Renal cortical epithelial cell (primary cell): ENCODE results near the gene TFRC. TPM values are rescaled to one million over a fixed set of nuclear protein-coding genes. Genes with fewer than 3 reads are reported as not detected.
"Not testable (repeated sequence)": the region's sequence is repeated elsewhere in the genome, so short reads cannot be mapped to it uniquely, and the experiment has no call there.

Experiments
- DNase-seq: peaks from one replicate; pipeline ENCODE4 v3.0.0-alpha.2; 2011; ENCODE audit warnings: low read depth
- total RNA-seq: library from RNA; depleted of rRNA; stranded (reverse); fragments of >200 nt; gene quantifications from 2 replicates; pipeline ENCODE4 v1.2.3, GENCODE V29; 2014

Gene TFRC
- 144 and 148 TPM in 2 replicates for total RNA-seq

DNA sequence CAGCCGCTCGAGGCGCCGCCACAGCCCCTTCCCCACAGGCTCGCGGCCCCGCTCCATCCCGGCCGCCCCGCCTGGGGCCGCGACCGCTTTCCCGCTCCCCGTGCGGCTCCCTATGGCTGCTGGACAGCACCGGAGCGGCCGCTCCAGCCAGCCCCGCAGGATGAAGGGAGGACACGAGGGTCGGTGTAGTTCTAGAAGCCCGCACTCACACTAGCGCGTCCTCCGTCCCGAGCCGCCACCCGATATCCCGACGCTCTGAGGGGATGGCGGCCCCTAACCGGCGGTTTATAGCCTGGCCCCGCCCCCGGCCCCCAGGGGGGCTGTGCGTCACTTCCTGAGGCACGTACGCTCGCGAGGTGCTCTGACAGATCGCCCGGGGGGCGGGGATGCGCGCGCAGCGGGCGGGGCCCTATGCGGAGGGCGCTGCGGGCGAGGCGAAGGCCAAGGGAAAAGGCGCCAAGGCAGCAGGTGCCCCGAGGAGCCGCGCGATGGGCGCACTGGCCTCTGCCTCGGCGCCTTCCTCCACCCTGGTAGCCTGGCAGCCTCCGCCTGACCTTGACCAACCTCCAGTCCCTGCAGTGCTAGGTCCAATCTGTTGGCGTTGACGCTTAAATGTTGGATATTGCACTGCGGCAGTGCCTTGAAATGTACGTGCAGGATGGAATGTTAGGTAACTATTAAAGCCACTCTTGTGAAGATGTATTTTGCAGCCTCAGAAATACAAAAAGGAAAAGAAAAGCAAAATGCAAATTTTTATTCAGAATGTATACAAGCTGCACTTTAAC is at the start of gene TFRC:
TFRC (minus strand) TSS at position 257 of the 785 bp plus-strand sequence. CDS start 4,991 bp downstream, outside the sequence.
- peak; percentile 77 for DNase-seq

GRCh38 chr3:196128172-196128843 is 46.4 kb upstream of the TFRC start:
- no peak for DNase-seq

GRCh38 chr3:196127308-196128040 is 45.6 kb upstream of the TFRC start:
- no peak for DNase-seq

- no peak for DNase-seq
Observed at GRCh38 chr3:196124608-196125007, 42.7 kb upstream of the TFRC start.

DNA sequence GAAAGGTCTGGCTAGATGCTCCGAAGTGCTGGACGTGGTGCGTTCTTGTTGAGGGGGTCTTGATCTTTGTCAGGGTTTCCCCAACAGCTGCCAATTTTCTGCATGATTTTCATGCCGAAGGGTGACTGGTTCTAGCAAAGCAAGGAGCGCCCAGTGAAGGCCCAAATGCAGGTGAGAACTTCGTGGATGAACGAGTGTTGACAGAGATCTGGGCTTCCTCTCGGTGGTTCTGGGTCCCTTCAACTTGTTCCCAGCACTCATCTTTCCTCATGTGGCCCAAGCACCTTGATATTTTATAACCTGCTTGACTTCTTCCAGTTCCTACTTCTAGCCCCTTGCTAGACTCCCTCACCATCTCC is 40.8 kb upstream of the TFRC start:
- no peak for DNase-seq

- DNase-seq: no peak
Observed at GRCh38 chr3:196122021-196122687, 40.3 kb upstream of the TFRC start.

- DNase-seq: no peak
Observed at GRCh38 chr3:196121066-196121465, 39.2 kb upstream of the TFRC start.

DNA sequence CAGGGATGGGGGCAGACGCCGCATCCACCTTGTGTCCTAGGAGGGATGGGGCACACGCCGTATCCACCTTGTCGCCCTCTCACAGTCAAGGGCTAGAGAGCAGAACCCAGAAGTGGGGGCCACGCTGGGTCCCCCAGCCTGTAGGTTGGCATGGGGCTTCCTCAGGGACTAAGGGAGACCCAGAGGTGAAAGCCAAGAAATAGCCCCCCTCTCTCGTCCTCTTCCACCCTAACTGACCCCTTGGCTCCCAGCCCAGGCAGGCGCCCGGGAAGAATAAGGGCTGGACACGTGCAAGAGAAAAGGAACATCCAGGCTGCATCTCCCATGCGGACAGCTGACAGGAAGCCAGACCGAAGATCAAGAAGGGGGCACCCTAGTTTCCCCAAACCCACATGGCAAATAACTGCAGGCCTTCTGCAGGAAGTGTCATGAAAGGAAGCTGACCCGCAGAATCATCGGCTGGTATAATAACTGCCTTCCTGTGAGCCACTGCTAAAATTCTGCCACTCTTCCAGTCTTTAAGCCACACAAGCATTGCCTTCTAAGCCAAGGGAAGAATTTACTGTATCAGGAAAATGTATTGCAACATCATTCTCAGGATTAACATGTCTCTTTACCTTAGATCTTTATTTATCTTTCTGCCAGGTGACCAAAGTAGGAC is 38.5 kb upstream of the TFRC start:
- no peak for DNase-seq

GRCh38 chr3:196117809-196118208 is 35.9 kb upstream of the TFRC start:
- no peak for DNase-seq

DNA sequence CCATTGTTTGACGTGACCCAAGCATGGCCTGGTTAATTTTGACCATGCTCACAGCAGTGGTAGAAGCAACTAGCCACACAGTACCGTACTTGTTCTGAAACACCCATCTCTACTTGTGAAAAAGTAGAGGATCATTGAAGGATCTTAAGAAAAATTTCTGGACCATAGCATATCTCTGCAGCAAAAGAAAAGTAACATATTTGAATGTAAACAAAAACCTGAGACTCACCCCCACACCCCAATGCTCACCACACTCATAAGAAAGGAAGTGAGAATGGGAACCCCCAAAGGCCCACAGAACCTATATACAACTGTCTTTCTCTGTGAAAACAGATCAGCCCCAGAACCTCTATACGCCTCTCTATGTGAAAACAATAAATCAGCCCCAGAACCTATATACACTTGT is 33.8 kb upstream of the TFRC start:
- no peak for DNase-seq

GRCh38 chr3:196111939-196112386 is 30.1 kb upstream of the TFRC start:
- DNase-seq: peak; percentile 13

GRCh38 chr3:196108075-196108743 is 26.3 kb upstream of the TFRC start:
- DNase-seq: no peak

GRCh38 chr3:196104707-196105106 is 22.8 kb upstream of the TFRC start:
- DNase-seq: not testable (repeated sequence)

- DNase-seq: not testable (repeated sequence)
Observed at GRCh38 chr3:196098365-196098980, 16.6 kb upstream of the TFRC start.

DNA sequence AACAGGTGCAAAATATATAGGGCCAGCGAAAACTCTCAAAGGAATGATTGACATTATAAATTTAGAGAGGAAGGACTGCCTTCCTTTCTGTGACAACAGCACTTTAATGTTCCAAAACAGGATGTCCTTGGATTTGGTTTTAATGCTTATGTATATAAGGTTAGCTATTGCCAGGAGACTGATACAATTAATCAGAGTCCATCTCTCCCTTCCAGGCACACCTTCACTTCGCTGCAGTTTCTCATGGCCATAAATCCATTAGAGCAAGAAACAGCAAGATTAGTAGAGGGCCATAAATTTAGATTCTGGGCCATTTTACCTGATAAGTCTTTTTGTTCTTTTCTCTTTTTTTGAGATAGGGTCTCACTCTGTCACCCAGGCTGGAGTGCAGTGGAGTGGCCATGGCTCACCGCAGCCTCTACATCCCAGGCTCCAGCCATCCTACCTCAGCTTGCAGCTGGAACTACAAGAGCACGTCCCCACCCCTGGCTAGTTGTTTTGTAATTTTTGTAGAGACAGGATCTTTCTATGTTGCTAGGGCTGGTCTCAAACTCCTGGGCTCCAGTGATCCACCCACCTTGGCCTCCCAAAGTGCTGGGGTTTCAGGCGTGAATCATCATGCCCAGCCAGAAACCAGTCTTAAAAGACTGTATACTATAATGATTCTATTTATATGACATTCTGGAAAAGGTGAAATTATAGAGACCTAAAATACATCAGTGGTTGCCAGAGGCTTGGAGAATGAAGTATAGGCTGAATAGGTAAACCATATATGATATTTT is 15.7 kb upstream of the TFRC start:
- DNase-seq: no peak

- DNase-seq: peak; percentile 20
Observed at GRCh38 chr3:196096382-196096953, 14.6 kb upstream of the TFRC start.

- DNase-seq: no peak
Observed at GRCh38 chr3:196093317-196094111, 11.6 kb upstream of the TFRC start.

DNA sequence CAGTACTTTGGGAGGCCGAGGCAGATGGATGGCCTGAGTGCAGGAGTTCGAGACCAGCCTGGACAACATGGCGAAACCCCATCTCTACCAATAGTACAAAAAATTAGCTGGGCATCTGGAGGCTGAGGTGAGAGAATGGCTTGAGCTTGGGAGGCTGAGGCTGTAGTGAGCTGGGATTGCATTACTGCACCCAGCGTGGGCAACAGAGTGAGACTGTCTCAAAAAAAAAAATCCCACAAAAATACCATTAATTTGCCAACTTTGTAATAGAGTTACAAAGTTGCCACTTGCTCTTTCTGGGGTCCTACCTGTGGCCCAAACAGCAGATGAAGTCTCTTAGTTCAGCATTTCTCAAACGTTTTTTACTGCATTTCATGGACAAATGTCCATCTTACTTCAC is 6.0 kb upstream of the TFRC start:
- no peak for DNase-seq

DNA sequence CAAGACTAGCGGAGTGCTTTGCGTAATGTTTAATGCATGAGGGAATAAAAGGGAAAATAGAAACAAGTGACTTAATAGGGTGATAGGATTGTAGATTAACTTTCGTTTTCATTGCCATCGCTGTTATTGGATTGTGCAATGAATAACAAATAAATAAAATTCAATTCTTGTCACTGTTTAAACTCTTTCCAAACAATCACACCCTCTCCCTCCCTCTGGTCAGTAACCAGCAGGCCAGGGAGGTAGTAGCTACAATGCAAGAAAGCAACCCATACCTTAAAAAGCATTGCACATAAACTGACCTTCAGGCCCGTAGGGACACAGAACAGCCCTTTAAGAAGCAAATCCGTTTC is 705 bp upstream of the TFRC start:
- DNase-seq: peak; percentile 80
